Measurements from ENCODE around the gene GPR84. TPM values are rescaled to one million over a fixed set of nuclear protein-coding genes. Genes with fewer than 3 reads are reported as not detected.

The GPR84 gene
- total and polyA plus RNA-seq, 10 of the 15 experiments (the other 5 are each of a cell fraction or from before 2014, with no cell fraction given), result 0.37 to 4.7 (median 2.6) TPM

GRCh38 chr12:54384591-54385041 is 20.3 kb upstream of the GPR84 start, which contains the start of gene ZNF385A:
Gene ZNF385A, minus strand, starts transcription at chr12:54384733. Its CDS starts 219 bp downstream, at chr12:54384514.
- POLR2A ChIA-PET, result interaction anchor here (1.1 to 1.4 kb wide), 3 partner anchors 11 to 105 kb away, joined by 3 to 7 read pairs (median 3); partner anchors contain the start of gene CBX5
- H3K4me3 ChIP-seq, result peak within 1 kb of the TSS; percentile 45; the same call in 1 of the 2 replicates
- TF ChIP-seq EED (IDR thresholded peaks at IDR 0.05; ENCODE audit: low read depth) (peak; percentile 68), MYB (IDR thresholded peaks at IDR 0.05; ENCODE audit: borderline replicate concordance, low read depth, low read length) (no peak), MEF2A (IDR thresholded peaks at IDR 0.05; ENCODE audit: insufficient read depth, low read depth, low read length) (no peak), POU2F2 (IDR thresholded peaks at IDR 0.05; ENCODE audit: borderline replicate concordance, low read depth, low read length) (no peak), YY1 (IDR thresholded peaks at IDR 0.05; ENCODE audit: low read depth, low read length) (no peak), RELB (IDR thresholded peaks at IDR 0.05; ENCODE audit: low read depth) (0 out of 2 replicates have a peak, but pooled peaks have one; percentile 14), JUNB (IDR thresholded peaks at IDR 0.05) (no peak), REST (IDR thresholded peaks at IDR 0.05; ENCODE audit: low read depth, low read length) (no peak), CHD2 (IDR thresholded peaks at IDR 0.05; ENCODE audit: borderline replicate concordance, low read depth, low read length) (no peak), SPI1 (IDR thresholded peaks at IDR 0.05; ENCODE audit: borderline replicate concordance, insufficient read depth, low read depth, low read length) (peak; percentile 91), SMAD1 (IDR thresholded peaks at IDR 0.05; ENCODE audit: low read depth, partially characterized antibody) (no peak), NR2C1 (IDR thresholded peaks at IDR 0.05) (no peak), EGR1 (IDR thresholded peaks at IDR 0.05; ENCODE audit: borderline replicate concordance in 1 of 2, low read depth in 2 of 2, low read length in 2 of 2) (no peak), CBX5 (IDR thresholded peaks at IDR 0.05; ENCODE audit: low read depth) (no peak), ZNF592 (IDR thresholded peaks at IDR 0.05) (no peak)

More at GRCh38 chr12:54384591-54385041, 20.3 kb upstream of the GPR84 start, which contains the start of gene ZNF385A:
- peaks cover 14% of the 10 kb centered on the region for H3K4me1 ChIP-seq (ENCODE audit: control insufficient read depth, insufficient read depth, low read length)
- peak within 1 kb of the TSS; percentile 71 for H3K27ac ChIP-seq (ENCODE audit: control insufficient read depth, insufficient read depth)
- H3K27me3 ChIP-seq (replicated peaks in 1 of 2; ENCODE audit: control insufficient read depth in 2 of 2, insufficient read depth in 2 of 2, low read length in 1 of 2), result no peaks in the 10 kb centered on the region
- ChIA-PET RAD21 (ENCODE audit: unreplicated experiment) (interaction anchor here (0.6 to 2.7 kb wide), 6 partner anchors 15 to 60 kb away, joined by 3 to 9 read pairs (median 4); partner anchors contain the start of gene COPZ1), CTCF (interaction anchor here (0.9 to 4.5 kb wide), 15 partner anchors 9 to 361 kb away, joined by 3 to 33 read pairs (median 6); partner anchors contain the start of genes COPZ1 and NCKAP1L), SMC1A (ENCODE audit: uncharacterized antibody, unreplicated experiment) (interaction anchor here (0.7 to 1.3 kb wide), 6 partner anchors 9 to 126 kb away, joined by 3 to 6 read pairs (median 3); no protein-coding TSS in a partner anchor)
- no peak for FAIRE-seq
- in situ Hi-C loops (cut with MboI) (no loop called here), intact Hi-C loops (cut with micrococcal nuclease; ENCODE audit: unreplicated experiment) (no loop called here)
- no peaks in the 10 kb centered on the region for H3K36me3 ChIP-seq (ENCODE audit: control insufficient read depth in 2 of 2, insufficient read depth in 2 of 2, low read length in 1 of 2)
- BruUV-seq (replicated peaks), result no TSS peak
- ATAC-seq, result peak; percentile 77
- H2AFZ ChIP-seq (ENCODE audit: control insufficient read depth, low read depth, low read length), result peak within 1 kb of the TSS; percentile 56
- no peaks in the 10 kb centered on the region for H3K79me2 ChIP-seq (ENCODE audit: control insufficient read depth, insufficient read depth, low read length)
- WGBS (ENCODE audit: insufficient coverage, insufficient replicate concordance, low lambda C conversion rate, missing lambda C conversion rate), result 33% methylated on average over 1 of the region's 1 CpG
- H4K20me1 ChIP-seq (ENCODE audit: control insufficient read depth, insufficient read depth), result no peaks in the 10 kb centered on the region
- peak within 1 kb of the TSS; percentile 57; the same call in 1 of the 2 replicates for H3K9ac ChIP-seq (ENCODE audit: control insufficient read depth, insufficient read depth, low read length)
- no peak for DNase-seq (ENCODE audit: low read depth, low spot score)
- peak within 1 kb of the TSS; percentile 79 for H3K4me2 ChIP-seq (ENCODE audit: control insufficient read depth, insufficient read depth)
- H3K9me3 ChIP-seq (replicated peaks; ENCODE audit: control insufficient read depth, insufficient read depth, low read length), result no peaks in the 10 kb centered on the region

All from GM12878 (cell line).